GM12801 (cell line): ENCODE results near the gene HOATZ.

Experiments used
- CTCF ChIP-seq: IDR thresholded peaks from one replicate; pipeline ENCODE4 v1.5.1; 2011; ENCODE audit warnings: control low read depth; ENCODE audit not compliant: insufficient read length; ENCODE audit errors: extremely low read depth

HOATZ gene

GRCh38 chr11:111521135-111521534 lies 6.6 kb downstream of the HOATZ start:
- TF ChIP-seq CTCF, result no peak

- TF ChIP-seq CTCF, result no peak
Observed at GRCh38 chr11:111522426-111522825, 7.8 kb downstream of the HOATZ start.

- no peak for TF ChIP-seq CTCF
Observed at GRCh38 chr11:111523343-111523742, 8.8 kb downstream of the HOATZ start.

DNA sequence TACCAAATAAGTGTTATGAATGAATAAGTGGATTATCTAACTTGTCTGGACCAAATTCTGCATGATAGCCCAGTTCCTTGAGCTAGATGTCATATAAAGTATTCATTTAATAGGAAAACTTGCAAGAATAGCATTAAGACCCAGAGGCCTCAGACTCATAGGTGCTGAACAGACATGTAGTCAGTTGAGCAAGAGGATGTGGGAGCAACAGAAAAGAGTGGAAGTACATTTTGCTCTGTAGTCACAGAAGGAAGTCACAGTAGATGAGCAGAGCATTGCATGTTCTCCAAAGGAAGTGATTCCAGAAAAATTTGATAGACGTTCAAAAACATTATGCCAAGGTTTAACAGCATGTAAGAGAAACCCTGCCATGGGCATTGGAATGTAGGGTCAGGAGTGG lies 9.5 kb downstream of the HOATZ start:
- TF ChIP-seq CTCF, result no peak

GRCh38 chr11:111525456-111525855 lies 10.9 kb downstream of the HOATZ start:
- no peak for TF ChIP-seq CTCF

- TF ChIP-seq CTCF, result no peak
Observed at GRCh38 chr11:111526501-111526900, 11.9 kb downstream of the HOATZ start.

GRCh38 chr11:111527279-111527678 lies 12.7 kb downstream of the HOATZ start:
- TF ChIP-seq CTCF, result no peak

- TF ChIP-seq CTCF, result no peak
Observed at GRCh38 chr11:111528557-111528956, 14.0 kb downstream of the HOATZ start.
